Keratinocyte (primary cell): ENCODE data around the gene NYNRIN.

Experiments
- EZH2 ChIP-seq: IDR thresholded peaks from one replicate; pipeline ENCODE4 v1.6.1; 2012; ENCODE audit warnings: inconsistent platforms, mild to moderate bottlenecking, low read length, moderate library complexity
- TF ChIP-seq, protein P1 (sequence below), 3 experiments: IDR thresholded peaks in 1 of 3; conservative IDR thresholded peaks in 1 of 3; optimal IDR thresholded peaks in 1 of 3; 2 replicates in 2 of 3; 3 replicates in 1 of 3; pipeline versions ENCODE3 to v1.5.1; 2011; ENCODE audit warnings: low read length in 3 of 3, mild to moderate bottlenecking in 3 of 3, moderate library complexity in 2 of 3, control low read depth in 1 of 3, inconsistent platforms in 1 of 3; ENCODE audit not compliant: insufficient read depth in 2 of 3; ENCODE audit errors: extremely low read depth in 1 of 3

DNA sequence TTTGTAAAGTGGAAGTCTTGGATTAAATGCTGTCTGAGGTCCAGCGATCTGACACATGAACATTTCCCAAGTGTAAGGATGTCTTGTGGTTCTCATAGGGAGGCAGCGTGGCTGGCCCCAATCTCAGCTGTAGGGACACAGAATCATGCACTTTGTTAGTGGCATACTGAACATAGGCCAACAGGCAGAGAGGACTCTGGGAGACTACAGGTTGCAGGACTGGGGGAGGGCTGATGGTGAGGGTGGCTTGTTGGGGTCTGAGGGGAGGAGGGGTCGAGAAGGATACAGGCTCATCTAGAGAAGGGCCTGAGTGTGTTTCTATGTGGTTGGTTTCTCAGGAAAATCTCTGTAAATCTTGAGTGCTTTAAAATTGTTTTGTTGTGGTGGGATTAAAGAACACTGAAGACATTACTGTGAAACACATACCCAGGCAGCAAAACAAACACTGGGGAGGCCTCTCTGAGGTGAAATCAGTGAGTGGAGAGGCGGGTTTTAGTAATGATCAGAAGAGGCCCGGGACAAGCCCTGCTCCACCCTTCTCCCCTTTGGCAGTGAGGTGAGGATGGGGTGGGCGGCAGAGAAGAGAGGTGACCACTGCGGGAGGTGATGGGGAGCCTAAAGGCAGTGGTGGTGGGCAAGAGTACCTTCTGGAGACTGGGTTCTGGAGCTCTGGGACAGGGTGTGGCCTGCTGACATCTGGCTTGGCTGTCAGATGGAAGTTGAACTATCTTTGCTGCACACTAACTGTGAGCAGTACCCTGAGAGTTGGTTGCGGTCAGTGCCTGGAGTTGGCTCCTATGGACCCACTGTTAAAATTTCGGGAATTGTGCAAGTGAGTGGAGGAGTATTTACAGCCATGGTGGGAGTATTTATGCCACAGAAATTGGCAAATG lies 3.3 kb downstream of the NYNRIN start:
- TF ChIP-seq, protein P1, sequence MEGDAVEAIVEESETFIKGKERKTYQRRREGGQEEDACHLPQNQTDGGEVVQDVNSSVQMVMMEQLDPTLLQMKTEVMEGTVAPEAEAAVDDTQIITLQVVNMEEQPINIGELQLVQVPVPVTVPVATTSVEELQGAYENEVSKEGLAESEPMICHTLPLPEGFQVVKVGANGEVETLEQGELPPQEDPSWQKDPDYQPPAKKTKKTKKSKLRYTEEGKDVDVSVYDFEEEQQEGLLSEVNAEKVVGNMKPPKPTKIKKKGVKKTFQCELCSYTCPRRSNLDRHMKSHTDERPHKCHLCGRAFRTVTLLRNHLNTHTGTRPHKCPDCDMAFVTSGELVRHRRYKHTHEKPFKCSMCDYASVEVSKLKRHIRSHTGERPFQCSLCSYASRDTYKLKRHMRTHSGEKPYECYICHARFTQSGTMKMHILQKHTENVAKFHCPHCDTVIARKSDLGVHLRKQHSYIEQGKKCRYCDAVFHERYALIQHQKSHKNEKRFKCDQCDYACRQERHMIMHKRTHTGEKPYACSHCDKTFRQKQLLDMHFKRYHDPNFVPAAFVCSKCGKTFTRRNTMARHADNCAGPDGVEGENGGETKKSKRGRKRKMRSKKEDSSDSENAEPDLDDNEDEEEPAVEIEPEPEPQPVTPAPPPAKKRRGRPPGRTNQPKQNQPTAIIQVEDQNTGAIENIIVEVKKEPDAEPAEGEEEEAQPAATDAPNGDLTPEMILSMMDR (optimal IDR thresholded peaks at IDR 0.05 in 1 of 3, IDR thresholded peaks at IDR 0.05 in 1 of 3, conservative IDR thresholded peaks at IDR 0.05 in 1 of 3; ENCODE audit: extremely low read depth in 1 of 3, insufficient read depth in 2 of 3, low read length in 3 of 3): no peak
- TF ChIP-seq EZH2: no peak
